Stimulated activated CD8-positive, alpha-beta memory T cell treated with anti-CD3 and anti-CD28 coated beads, Interleukin-4, amount 100 ng/mL, for 1 hour (primary cell): ENCODE results near the gene ADARB2.

Source experiments
- DNase-seq, 2 donors: peaks; one replicate each; pipeline ENCODE4 v3.0.0-alpha.2; 2020; ENCODE audit warnings: low read depth in 2 of 2, low spot score in 1 of 2

ADARB2 gene

DNA sequence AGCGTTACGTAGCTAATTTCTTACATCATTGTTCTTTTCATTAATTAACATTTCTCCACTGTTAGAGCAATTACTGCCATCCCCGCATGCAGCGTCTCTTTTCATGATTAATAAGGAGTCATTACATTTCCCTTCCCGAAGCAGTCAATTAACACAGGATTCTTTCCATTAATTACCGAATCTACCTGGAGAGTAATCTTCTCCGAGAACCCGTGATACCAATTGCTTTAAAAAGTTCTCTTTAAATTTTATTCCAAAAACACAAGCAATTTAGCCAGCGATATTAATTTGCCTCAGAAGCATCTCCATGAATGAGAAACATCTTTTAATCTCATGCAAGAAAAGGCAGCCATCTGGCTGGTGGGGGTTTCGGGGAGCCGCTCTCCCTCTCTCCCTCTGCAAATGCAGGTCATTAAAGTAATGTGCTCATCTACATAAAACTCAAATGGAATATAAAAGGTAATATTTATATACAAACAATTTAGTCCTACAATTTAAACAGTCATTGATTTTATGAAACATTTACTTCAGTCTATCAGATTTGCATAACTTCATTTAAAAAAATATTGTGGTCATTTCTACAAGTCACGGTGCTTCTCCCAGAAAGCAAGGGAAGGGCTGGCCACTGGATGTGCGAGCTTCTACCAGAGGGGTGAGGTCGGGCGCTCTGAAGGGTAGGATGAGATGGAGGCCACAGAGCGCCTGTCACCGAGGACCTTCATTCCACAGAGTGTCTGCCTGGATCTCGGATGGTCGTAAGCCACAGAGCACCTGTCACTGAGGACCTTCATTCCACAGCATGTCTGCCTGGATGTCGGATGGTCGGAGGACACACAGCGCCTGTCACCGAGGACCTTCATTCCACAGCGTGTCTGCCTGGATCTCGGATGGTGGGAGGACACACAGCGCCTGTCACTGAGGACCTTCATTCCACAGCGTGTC, 536.2 kb downstream of the ADARB2 start:
- no peak for DNase-seq

DNA sequence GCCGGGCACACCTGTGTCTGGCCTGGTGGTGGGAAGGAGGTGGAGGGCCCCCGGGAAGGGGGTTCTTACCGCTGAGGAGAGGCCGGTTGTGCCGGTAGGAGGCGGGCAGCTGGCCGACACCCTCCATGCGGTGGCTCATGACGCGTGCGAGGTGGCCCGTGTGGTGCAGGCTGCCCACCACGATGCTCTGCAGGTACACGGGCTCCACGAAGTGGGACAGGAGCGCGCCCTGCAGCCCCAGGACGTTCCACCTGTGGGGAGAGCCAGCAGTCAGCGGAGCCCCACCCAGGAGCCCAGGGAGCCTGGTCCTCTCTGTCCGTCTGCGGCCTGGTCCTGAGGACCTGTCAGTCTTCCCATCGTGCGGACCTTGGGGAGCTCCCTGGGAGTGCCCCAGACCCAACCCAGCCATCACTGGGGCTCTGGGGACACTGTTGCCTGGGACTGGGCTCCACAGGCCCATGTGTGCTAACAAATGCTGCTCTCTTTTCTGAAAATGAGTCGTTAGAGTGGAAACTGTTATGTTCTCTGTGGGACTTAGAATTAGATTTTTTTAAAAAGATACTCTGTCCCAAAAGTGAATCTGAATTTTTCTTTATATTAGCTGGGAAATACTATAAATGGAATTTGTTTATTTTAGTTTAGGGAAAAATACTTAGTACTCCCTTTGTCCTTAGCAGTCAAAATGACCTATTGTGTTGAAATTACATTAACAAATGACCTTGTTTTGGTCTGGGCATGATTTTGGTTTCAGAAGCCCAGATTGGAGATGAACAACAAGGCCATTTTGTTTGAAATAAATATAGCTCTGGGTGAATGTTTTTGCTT, 537.2 kb downstream of the ADARB2 start:
- DNase-seq: no peak

DNA sequence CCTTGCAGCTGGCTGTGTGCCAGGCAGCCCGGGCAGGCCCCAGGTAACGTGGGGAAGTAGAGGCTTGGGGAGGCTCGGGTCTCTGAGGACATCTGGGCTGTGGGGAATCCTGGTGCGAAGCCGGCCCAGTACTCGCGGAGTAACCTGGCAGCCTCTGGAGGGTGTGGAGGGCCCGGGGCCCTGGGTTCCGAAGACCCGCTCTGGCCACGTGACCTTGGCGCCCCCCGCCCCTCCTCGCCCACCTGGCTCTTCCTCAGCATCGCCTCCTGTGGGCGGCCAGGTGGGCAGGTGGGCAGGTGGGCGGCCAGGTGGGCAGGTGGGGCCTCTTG, 538.0 kb downstream of the ADARB2 start:
- no peak for DNase-seq

DNA sequence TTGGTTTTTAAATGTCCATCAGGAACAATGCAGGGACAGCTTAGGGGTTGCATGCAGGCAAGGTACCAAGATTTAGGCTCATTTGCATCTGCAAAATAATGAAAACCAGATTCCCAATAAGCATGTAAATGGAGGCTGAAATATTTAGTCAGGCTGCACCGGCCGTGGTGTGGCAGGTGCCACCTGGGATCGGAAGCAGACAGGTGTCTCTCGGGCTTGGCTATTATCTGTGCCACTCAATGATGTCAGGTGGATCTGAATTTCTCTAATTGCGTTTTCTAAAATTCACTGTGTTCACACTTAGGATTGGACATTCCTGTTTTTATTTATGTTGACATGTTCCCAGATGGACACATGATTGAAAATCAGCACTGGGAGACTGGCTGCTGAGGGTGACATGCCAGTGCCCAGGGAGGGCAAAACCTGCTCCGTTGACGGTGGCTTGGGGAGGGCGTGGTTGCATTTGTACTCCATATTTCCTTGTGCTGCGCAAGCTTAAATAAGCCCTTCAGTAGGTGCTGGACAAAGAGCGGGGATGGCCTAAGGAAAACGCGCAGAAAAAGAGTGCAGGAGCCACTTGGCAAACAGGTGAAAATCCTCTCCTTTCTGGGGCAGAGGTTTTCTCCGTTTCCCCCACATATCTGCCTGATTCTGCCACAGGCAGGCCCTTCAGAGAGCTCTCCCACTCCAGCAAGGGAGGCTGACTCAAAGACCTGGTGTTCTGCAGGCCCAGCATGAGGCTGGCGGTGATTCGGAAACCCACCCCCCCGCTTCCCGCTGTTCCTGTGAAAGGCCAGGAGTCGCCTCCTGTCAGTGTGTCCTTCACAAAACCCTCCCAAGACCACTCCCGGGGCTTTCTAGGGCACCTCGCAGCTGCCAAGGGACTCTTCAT, 538.6 kb downstream of the ADARB2 start:
- no peak for DNase-seq

DNA sequence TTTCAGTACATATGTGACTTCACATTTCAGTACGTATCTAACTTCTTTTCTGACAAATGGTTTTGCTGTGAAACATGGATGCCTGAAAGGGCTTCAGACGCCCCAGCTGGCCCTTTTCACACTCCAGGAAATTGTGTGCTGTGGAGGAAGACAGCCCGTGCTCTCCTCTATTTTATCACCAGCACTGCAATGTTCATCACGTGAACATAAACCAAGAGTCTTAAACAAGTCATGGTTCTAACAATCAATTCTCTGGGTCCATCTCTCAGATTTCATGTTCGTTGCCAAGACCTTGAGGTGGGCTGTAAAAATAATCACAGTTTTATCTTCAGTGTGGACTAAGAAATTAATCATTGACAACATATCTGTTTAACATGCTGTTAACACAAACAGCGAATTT, 539.9 kb downstream of the ADARB2 start:
- no peak for DNase-seq

DNA sequence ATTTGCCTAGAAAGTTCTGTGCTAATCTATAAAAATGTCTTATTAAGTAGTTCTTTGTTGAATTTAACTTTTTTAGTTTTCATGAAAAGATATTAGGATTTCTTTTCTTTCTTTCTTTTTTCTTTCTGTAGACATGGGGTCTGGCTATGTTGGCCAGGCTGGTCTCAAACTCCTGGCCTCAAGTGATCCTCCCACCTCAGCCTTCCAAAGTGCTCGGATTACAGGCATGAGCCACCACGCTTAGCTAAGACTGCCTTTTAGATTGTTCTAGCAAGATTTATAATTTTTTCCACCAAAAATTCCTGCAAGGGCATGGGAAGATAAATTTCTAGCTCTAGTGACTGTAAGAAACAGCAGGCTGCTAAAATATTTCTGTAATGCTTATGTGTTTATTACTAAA, 540.7 kb downstream of the ADARB2 start:
- DNase-seq: no peak

DNA sequence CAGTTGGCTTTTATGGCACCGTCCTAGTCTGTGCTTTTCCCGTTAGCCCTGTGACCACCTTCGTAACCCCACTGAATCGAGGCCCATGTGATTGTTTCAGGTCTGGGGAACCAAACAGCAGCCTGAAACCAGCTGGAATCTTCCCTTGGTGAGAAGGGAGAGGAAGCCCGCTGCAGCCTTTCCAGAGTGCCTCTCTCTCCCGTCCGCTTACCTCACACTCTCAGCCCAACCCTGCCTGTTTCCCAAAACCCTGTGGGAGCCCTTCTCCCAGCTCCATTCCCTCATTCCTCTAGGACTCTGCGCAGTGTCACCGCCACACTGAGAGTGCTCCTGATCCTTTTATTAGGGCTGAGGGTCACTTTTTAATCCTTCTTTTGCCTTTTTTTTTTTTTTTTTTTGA, 541.5 kb downstream of the ADARB2 start:
- no peak for DNase-seq

DNA sequence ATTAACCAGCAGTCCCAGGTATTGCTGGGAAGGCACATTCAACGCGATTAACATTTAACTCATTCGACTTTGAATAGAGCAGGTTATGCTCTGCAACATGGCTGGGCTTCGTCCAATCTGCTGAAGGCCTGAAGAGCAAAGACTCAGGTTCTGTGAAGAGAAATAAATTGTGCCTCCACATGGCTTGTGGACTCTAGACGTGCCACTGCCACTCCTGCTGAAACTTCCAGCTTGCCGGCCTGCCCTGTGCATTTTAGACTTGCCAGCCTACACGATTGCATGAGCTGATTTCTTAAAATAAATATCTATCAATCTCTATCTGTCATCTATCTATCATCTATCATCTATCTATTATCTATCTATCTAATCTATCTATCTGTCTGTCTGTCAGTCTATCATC, 543.2 kb downstream of the ADARB2 start:
- no peak for DNase-seq

DNA sequence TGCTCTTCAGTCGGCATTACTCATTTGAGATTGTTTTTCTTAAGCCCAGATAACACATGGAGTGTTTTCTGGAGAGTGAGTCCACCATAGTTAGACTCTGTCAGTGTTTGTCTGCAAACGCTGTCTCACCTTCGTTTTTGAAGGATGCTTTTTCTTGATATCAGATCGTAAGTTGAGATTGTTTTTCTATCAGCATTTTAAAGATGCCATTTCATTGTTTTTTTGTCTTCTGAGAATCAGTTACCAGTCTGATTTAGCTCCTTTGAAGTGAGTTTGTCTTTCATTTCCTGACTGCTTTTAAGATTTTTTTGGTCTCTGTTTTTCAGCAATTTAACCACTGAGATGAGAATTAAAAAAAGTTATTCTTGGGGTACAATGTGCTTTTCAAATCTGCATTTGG, 543.8 kb downstream of the ADARB2 start:
- DNase-seq: no peak

DNA sequence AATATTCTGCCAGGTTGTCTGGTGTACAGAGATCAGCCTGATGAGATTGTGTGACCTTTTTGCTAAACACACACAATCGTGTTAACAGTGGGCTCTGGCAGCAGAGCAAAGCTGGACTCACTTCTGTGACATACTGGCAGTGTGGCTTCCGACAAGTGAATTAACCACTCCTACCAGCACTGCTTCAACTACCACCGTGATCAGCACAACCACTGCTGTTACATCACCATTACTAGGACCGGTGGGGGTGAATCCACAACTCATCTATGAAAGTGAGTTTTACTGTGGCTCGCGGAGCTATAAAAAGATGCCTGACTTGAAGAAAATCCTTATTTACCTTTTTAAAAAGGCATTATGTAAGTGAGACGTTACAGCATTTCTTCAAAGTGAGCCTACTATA, 545.6 kb downstream of the ADARB2 start:
- DNase-seq: no peak

DNA sequence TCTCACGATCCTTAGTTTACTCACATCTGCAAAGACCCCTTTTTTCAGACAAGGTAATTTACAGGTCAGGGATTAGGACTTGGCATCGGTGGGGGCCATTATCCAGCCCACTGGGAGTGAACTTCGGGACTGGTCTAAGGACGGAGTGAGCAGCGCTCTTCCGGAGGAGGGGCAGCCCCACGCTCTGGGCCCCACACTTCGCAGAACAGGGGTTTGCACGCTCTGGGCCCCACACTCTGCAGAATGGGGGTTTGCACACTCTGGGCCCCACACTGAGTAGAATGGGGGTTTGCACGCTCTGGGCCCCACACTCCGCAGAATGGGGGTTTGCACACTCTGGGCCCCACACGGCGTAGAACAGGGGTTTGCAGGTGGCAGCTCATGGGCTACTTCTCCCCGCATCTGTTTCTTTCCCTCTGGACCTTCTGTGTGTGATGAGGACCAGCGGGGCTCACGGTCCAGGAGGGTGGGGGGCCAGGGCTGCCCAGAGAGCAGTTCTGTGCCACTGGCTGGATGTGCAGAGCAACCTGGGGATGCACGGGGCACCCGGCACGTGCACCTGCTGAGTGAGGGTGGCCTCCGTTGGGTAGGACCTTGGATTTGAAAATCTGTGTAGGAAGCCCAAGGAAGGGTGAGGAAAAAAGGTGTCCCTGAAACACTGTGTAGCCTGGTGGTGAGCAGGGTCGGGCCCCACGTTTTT, 546.4 kb downstream of the ADARB2 start:
- no peak for DNase-seq

DNA sequence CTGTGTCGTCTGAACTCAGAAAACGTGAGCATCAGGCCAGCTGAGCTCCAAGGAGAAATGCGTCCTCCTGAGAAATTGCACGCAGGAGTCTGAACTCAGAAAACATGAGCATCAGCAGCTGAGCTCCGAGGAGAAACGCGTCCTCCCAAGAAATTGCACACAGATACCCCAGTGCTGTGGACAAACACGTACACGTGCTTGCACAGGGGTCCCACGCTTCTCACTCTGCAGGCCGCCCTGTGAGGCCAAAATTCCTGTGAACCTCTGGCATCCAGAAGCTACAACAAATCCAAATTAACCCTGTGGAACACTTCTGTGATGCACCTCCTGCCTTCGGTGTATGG, 547.3 kb downstream of the ADARB2 start:
- DNase-seq: no peak

DNA sequence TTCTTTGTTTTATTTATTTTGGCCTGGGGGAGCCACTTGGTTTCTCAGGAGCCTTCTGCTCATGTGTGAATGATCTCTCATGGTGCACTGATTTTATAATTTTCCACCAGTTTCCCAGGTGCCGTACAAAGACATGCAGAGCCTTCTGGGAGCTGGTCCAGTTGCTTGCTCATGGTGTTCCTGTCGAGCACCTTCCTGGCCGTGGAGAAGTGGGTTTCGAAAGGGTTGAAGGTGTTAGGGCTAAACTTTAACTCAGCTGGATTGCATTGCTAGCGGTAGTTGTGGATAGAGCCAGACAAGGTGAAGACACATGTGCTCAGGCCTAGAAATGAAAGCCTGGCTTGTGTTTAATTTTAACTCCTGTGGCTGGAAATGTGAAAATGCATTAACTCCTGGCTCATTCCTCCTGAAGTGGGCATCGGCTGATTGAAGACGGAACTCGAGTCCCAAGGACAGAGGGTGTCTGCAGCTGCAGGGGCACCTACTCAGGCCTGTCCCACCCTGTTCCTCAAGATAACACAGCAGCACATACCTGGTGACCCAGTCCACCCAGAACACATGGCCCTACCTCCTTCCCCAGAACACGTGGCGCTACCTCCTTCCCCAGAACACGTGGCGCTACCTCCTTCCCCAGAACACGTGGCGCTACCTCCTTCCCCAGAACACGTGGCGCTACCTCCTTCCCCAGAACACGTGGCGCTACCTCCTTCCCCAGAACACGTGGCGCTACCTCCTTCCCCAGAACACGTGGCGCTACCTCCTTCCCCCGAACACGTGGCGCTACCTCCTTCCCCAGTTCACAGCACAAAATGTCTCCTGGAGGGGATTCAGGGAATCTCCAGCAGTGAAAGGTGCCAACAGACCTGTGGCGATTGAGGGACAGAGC, 547.9 kb downstream of the ADARB2 start:
- no peak for DNase-seq

DNA sequence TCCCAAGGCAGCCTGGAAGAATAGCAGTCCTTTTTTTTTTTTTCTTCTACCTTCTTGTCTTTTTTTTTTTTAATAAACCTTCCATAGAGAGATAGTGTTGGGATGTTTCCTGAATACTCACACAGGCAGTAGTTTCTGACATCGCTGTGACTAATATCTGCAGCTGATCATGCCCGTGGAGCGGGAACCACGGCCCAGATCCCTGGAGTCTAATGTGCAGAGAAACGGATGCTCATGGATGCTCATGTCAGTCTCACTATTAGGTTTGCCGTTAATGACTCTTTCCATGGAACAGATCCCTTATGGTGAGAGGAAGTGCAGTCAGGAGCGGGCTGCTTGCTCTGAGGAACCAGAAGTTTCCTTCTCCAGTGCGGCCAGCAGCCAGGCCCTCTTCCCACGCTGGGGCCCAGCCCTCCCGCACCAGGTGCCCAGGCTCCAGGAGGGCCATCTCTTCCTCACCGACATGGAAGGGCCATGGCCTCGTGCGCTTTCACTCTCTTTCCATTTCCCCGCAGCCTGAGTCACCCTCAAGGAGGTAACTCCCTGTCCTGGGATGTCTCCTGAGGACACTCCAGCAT, 548.7 kb downstream of the ADARB2 start:
- DNase-seq: no peak

DNA sequence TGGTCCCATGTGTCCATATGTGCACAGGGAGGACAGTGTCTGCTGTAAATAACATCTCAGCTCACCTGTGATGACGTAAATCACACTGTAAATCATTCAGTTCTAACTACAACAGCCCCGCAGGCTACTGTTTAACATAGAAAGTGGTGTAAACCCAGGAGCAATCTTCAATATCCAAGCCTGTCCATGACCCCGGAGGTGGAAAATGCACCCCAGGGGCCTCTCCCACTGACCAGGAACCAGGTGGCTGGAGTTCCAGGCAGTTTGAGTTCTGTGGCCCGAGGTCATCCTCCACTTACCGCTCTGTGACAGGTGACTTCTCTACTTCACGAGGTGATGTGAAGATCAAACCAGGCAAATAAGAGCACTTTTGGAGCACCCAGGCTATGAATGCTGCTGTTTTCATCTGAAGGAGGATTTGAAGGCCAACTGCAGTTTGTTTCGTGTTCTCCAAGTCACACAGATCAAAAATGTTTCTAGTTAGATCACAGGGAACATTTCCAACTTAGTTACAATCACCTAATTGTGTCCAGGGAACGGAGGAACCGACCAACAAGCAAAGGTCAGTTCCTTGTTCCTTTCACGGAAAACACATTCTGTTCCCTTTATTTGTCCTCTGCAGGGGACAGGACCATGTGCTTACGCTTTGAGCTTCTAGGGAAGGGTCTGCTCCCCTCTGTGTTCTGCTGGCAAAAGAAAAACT, 549.3 kb downstream of the ADARB2 start:
- DNase-seq: no peak

DNA sequence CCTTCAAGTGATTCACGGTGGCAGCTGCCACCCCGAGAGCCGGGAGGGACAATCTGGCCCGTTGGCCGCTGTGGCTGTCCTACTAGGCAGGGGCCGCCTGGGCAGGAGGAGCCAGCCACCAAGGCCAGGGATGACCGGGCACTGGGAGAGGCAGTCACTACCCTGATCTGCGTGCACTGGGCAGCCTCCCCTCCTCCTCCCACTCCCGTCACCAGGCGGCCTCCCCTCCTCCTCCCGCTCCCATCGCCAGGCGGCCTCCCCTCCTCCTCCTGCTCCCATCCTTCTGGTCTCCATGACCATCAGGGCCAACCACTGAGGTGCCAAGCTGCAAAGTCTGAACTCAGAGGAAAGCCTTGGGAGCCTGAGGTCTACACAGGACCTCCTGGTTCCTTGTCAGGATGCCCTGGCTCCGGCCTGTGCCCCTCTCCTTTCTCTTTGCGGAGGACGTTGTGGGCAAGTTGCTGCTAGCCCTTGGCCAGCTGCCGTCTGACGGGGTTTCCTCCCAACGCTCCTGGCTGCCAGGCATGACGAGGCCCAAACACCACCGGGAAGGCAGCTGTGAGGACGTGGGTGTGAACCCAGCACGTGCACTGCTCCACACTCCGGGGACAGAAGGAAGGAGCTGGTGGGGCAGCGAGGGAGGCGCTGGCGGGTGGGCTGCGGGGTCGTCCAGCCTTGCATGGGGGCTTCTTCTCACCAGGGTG, 550.0 kb downstream of the ADARB2 start:
- DNase-seq: no peak

DNA sequence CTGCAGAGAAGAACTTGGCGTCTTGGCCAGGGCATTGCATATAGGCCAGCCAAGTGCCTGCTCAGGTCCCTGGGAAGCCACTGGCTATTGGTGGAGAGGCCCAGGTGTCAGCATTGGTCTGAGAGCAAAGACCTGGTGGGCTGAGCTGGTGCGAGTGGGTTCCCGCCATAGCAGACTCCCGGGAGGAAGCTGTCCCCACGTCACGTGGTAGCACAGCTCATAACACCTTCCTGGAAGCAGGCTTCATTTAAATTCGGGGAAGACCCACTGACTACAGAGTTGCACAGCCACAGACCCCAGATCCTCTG, 550.7 kb downstream of the ADARB2 start:
- DNase-seq: no peak

DNA sequence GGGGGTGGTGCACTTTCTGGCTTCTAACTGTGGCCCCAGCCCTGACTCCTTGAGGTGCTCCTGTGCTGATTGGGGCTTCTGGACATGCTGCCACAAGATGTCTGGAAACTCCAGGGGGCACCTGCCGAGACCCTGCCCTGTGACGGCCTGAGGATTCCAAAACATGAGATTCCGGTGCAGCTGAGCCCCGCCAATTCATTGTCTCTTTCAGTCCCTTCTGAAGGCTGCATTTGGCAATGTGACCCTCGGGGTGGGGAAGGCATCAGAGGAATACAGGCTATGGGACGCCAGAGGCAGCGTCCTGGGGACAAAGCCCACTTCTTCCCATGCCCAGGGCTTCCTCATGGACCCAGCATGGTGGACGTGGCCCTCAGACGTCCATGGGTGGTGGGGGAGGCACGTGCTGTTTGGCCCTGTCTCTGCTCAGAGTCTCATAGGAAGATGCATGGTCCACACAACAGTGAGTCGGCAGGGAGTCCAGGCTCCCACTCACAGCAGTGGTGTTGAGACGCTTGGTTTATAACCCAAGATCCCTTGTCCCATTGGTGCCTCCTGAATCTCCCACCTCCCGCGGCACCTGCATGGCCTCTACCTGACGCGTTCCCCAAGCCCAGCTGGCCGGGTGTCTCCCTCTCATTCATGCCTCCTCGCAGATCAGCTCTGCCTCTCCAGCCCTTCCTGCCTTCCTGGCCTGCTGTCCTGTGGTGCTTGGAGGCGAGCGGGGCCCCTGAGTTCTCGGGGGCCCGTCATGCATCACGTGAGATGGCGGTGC, 551.2 kb downstream of the ADARB2 start:
- no peak for DNase-seq
